Hepatocyte (in vitro differentiated cells): ENCODE results near the gene ATP8A2.

ENCODE experiments used
- EZH2 ChIP-seq: fragments of 200-600 bp; sonication (generic); IDR thresholded peaks from 2 replicates; pipeline ENCODE4 v1.6.1; 2016; ENCODE audit warnings: antibody characterized with exemption, mild to moderate bottlenecking, borderline replicate concordance
- TF ChIP-seq, protein P1 (sequence below): fragments of 200-600 bp; sonication (generic); IDR thresholded peaks from 2 replicates; pipeline ENCODE4 v1.5.1; 2016; ENCODE audit warnings: antibody characterized with exemption, mild to moderate bottlenecking; ENCODE audit not compliant: poor library complexity

- TF ChIP-seq, protein P1, sequence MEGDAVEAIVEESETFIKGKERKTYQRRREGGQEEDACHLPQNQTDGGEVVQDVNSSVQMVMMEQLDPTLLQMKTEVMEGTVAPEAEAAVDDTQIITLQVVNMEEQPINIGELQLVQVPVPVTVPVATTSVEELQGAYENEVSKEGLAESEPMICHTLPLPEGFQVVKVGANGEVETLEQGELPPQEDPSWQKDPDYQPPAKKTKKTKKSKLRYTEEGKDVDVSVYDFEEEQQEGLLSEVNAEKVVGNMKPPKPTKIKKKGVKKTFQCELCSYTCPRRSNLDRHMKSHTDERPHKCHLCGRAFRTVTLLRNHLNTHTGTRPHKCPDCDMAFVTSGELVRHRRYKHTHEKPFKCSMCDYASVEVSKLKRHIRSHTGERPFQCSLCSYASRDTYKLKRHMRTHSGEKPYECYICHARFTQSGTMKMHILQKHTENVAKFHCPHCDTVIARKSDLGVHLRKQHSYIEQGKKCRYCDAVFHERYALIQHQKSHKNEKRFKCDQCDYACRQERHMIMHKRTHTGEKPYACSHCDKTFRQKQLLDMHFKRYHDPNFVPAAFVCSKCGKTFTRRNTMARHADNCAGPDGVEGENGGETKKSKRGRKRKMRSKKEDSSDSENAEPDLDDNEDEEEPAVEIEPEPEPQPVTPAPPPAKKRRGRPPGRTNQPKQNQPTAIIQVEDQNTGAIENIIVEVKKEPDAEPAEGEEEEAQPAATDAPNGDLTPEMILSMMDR = no peak
- no peak for TF ChIP-seq EZH2
These were observed 190.0 kb downstream of the ATP8A2 start for GRCh38 chr13:25561812-25562211.
